Upper lobe of right lung (tissue), 1 donor: ENCODE measurements around the gene AMER2. TPM values are rescaled to one million over a fixed set of nuclear protein-coding genes. Genes with fewer than 3 reads are reported as not detected.

Experiments used
- ATAC-seq: fragments of 200-7000 bp; cut with Tn5 transposase; one replicate; pipeline ENCODE4 v1.9.1; 2020; ENCODE audit warnings: mild to moderate bottlenecking, moderate library complexity
- DNase-seq: peaks from one replicate; pipeline ENCODE4 v3.0.0-alpha.2; 2020
- H3K27ac ChIP-seq: fragments of 200-600 bp; one replicate; pipeline ENCODE4 v1.8.0; 2022
- H3K27me3 ChIP-seq: fragments of 200-600 bp; one replicate; pipeline ENCODE4 v1.8.0; 2022; ENCODE audit warnings: mild to moderate bottlenecking
- H3K36me3 ChIP-seq: fragments of 200-600 bp; one replicate; pipeline ENCODE4 v1.8.0; 2022
- H3K4me1 ChIP-seq: fragments of 200-600 bp; one replicate; pipeline ENCODE4 v1.8.0; 2022
- H3K4me3 ChIP-seq: fragments of 200-600 bp; one replicate; pipeline ENCODE4 v1.8.0; 2022; ENCODE audit warnings: mild to moderate bottlenecking
- H3K9me3 ChIP-seq: fragments of 200-600 bp; one replicate; pipeline ENCODE4 v1.8.0; 2022
- intact Hi-C: fragments of 100-400 bp; cut with DNase I; formaldehyde crosslinking; loops from one replicate; pipeline ENCODE4 v1.11.0; 2022
- total RNA-seq: library from RNA; stranded (reverse); fragmentation: NEBNext Ultra II Directional; extraction: Animal tissue kit (Norgen Biotek cat#: 25700); gene quantifications from one replicate; pipeline ENCODE4 v1.2.1, GENCODE V29; 2021
- TF ChIP-seq, protein P1 (sequence below): fragments of 200-600 bp; IDR thresholded peaks from one replicate; pipeline ENCODE4 v1.8.0; 2022; ENCODE audit warnings: antibody characterized with exemption
- donor health status: DM: no; HTN: yes; CAD: no; lungs with severe emphysema.

AMER2 gene
- total RNA-seq, 1 donor from 2014 or later, result not detected

DNA sequence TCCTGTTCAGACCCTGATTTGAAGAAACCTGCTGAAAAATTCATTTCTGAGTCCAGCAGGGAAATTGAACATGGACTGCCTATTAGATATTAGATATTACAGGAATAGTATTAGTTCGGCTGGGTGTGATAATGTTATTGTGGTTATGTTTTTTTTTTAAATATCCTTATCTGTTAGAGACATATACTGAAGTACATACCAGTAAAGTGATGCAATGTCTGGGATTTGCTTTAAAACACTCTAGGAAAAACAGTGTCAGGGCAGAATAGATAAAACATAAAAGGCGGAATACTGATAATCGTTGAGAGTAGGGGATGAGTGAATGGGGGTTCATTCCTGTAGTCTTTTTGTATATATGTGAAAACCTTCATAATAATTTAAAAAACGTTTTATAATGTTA, 28.7 kb upstream of the AMER2 start:
- no peak overlapping the region for H3K4me3 ChIP-seq
- DNase-seq (no peak), ATAC-seq (no peak)
- H3K27me3 ChIP-seq, result no peaks in the 10 kb centered on the region
- intact Hi-C loops, result no loop called here
- no peaks in the 10 kb centered on the region for H3K9me3 ChIP-seq
- TF ChIP-seq, protein P1, sequence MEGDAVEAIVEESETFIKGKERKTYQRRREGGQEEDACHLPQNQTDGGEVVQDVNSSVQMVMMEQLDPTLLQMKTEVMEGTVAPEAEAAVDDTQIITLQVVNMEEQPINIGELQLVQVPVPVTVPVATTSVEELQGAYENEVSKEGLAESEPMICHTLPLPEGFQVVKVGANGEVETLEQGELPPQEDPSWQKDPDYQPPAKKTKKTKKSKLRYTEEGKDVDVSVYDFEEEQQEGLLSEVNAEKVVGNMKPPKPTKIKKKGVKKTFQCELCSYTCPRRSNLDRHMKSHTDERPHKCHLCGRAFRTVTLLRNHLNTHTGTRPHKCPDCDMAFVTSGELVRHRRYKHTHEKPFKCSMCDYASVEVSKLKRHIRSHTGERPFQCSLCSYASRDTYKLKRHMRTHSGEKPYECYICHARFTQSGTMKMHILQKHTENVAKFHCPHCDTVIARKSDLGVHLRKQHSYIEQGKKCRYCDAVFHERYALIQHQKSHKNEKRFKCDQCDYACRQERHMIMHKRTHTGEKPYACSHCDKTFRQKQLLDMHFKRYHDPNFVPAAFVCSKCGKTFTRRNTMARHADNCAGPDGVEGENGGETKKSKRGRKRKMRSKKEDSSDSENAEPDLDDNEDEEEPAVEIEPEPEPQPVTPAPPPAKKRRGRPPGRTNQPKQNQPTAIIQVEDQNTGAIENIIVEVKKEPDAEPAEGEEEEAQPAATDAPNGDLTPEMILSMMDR, result no peak
- H3K4me1 ChIP-seq, result no peaks in the 10 kb centered on the region
- H3K36me3 ChIP-seq, result no peaks in the 10 kb centered on the region
- no peak overlapping the region for H3K27ac ChIP-seq

DNA sequence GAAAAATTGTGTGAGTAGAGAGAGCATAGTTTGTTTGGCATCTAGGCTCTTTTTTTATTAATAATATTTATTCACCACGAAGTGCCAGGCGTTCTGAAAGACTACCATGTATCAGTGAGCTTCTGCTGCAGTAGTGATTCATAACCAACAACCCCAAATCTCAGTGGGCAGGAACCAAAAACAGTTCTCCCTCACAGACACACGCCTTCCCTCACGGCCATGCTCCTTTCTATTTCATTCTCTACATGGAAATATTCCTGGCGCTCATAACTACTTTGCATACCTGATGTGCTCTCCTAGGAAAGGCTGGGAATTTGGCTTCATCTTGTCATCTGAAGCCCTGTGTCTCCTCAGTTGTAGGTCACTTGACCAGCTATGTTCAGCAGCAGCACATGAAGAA, 26.6 kb upstream of the AMER2 start:
- H3K4me1 ChIP-seq, result no peaks in the 10 kb centered on the region
- intact Hi-C loops, result no loop called here
- no peaks in the 10 kb centered on the region for H3K9me3 ChIP-seq
- ATAC-seq, result no peak
- H3K36me3 ChIP-seq, result no peaks in the 10 kb centered on the region
- no peak overlapping the region for H3K4me3 ChIP-seq
- H3K27ac ChIP-seq, result no peak overlapping the region
- H3K27me3 ChIP-seq, result no peaks in the 10 kb centered on the region
- no peak for DNase-seq
- TF ChIP-seq, protein P1, result no peak

DNA sequence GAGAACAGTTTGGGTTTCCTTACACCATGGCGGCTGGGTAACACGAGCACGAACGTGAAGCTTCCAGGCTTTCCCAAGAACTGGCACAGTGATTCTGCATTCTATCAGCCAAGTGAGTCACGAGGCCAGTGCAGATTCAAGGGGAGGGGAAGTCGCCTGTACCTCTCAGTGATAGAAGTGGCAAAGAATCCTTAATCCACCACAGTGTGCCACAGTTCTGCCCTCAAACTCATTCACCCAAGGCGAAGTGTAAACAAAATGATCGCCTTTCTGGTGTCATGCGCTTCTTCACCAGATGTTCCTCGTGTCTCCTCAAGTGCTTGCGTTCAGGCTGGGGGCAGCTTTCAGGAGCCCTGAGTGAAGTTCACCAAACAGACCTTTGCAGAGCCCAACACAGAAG, 24.9 kb upstream of the AMER2 start:
- H3K27me3 ChIP-seq, result no peaks in the 10 kb centered on the region
- DNase-seq, result no peak
- no peak for ATAC-seq
- no peak overlapping the region for H3K27ac ChIP-seq
- intact Hi-C loops, result no loop called here
- H3K36me3 ChIP-seq, result no peaks in the 10 kb centered on the region
- no peak overlapping the region for H3K4me3 ChIP-seq
- TF ChIP-seq, protein P1, result no peak
- H3K4me1 ChIP-seq, result no peaks in the 10 kb centered on the region
- H3K9me3 ChIP-seq, result no peaks in the 10 kb centered on the region

DNA sequence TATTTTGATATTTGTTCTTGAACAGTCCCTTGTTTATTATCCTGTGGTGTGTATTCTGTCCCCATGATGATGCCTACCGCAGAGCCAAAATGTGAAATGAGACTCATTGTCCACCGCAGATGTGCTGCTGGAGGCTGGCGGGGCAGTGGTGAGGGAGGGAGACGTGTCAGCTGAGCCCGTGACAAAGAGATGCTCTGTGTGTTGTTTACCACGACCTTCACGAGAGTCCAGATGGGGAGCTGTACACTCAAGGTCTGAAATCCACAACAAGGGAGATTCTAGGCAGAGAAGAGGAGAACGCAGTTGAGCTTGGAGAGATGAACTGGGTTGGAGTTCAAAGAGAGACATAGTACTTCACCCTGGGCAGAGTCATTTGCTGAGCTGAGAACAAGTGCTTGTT, 20.8 kb upstream of the AMER2 start:
- ATAC-seq (no peak), DNase-seq (no peak)
- intact Hi-C loops, result no loop called here
- Histone ChIP-seq H3K27ac (no peak overlapping the region), H3K36me3 (no peaks in the 10 kb centered on the region), H3K27me3 (no peaks in the 10 kb centered on the region), H3K9me3 (no peaks in the 10 kb centered on the region), H3K4me3 (no peak overlapping the region), H3K4me1 (no peaks in the 10 kb centered on the region)
- TF ChIP-seq, protein P1, result no peak

DNA sequence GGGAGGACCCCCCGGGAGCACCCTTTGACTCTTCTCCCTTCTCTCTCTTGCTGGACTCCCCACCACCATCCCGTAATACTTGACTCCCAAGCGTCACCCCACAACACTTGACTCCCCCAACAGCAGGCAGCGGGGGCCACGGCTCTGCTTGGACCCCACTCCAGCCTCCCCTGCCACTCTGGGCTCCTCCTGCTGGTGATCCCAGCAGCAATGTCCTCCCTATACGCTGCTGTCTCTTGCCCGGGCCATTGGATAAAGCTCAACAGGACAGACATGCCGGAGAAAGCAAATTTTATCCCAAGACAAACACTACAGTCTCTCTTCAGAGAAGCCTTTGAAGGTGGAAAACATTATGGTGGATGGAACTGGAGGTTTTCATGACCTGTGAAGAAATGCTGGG, 20.4 kb upstream of the AMER2 start:
- H3K9me3 ChIP-seq, result no peaks in the 10 kb centered on the region
- intact Hi-C loops, result no loop called here
- no peak overlapping the region for H3K4me3 ChIP-seq
- no peaks in the 10 kb centered on the region for H3K4me1 ChIP-seq
- H3K36me3 ChIP-seq, result no peaks in the 10 kb centered on the region
- H3K27ac ChIP-seq, result no peak overlapping the region
- H3K27me3 ChIP-seq, result no peaks in the 10 kb centered on the region
- DNase-seq (no peak), ATAC-seq (no peak)
- TF ChIP-seq, protein P1, result no peak

DNA sequence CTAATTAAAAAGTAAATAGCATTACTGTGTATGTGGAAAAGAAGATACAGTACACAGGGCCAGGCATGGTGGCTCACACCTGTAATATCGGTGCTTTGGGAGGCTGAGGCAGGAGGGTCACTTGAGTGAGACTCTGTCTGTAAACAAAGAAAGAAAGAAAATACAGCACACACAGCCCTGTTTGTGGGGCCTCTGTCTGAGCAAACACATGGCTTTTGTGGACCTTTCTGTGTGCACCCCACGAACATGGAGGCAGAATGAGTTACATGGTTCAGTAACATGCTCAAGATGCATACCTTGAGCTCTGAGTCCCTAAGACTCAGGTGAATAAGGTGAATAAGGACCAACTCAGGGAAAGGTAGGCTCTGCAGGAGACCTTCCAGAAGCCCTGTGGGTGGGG, 20.0 kb upstream of the AMER2 start:
- intact Hi-C loops, result no loop called here
- no peaks in the 10 kb centered on the region for H3K9me3 ChIP-seq
- no peak overlapping the region for H3K4me3 ChIP-seq
- DNase-seq (no peak), ATAC-seq (no peak)
- H3K4me1 ChIP-seq, result no peaks in the 10 kb centered on the region
- H3K36me3 ChIP-seq, result no peaks in the 10 kb centered on the region
- H3K27me3 ChIP-seq, result no peaks in the 10 kb centered on the region
- TF ChIP-seq, protein P1, result no peak
- H3K27ac ChIP-seq, result no peak overlapping the region
